Measurements from ENCODE around the gene TMEM232. TPM values are rescaled to one million over a fixed set of nuclear protein-coding genes. Genes with fewer than 3 reads are reported as not detected.

The TMEM232 gene
- total RNA-seq, 1 experiment from 2014 or later = 1.6 TPM

DNA sequence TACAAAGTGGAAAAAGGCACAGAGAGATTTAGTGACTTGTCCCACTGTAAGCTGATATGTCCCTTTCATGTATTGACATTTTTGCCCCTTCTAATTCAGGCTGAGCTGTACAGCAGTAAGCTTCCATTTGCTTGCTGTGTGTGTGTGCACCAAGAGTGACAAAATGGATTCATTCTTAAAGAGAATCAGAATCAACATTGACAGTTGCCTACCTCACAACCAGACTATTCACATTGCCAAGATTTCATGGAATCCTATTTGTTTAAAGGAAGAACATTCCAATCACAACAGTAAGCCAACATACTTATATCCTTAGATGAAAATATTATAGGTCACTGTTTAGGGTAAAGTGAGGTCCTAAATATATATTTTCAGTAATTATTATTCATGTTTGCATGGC is 102.6 kb downstream of the TMEM232 start:
- DNase-seq = no peak

More for the DNA sequence above, 102.6 kb downstream of the TMEM232 start:
- H3T11ph ChIP-seq (ENCODE audit: low read length) = no peak overlapping the region
- peak overlapping the region in 1 of 3 experiments; percentile 55; a peak in 1 of 7 replicates for H3K27ac Mint-ChIP-seq
- H3K4ac ChIP-seq (ENCODE audit: low read depth, low read length) = no peak overlapping the region
- H3K4me3 Mint-ChIP-seq = no peak overlapping the region
- no peaks in the 10 kb centered on the region for H3K79me2 ChIP-seq (ENCODE audit: insufficient read depth, low read length)
- H3K4me2 ChIP-seq (ENCODE audit: insufficient read depth, insufficient read length, low read length) = no peak overlapping the region
- no peak overlapping the region for H3K56ac ChIP-seq (ENCODE audit: insufficient read length, low read depth, low read length)
- H2BK12ac ChIP-seq (ENCODE audit: insufficient read length, low read depth, low read length) = no peak overlapping the region
- H4K20me1 ChIP-seq (ENCODE audit: control insufficient read depth, insufficient read depth, insufficient read length) = no peaks in the 10 kb centered on the region
- H2BK120ac ChIP-seq (ENCODE audit: low read depth, low read length, poor library complexity, severe bottlenecking) = no peak overlapping the region
- no peaks in the 10 kb centered on the region for H3K27me3 Mint-ChIP-seq (ENCODE audit: low read depth)
- H4K5ac ChIP-seq (ENCODE audit: insufficient read length, low read depth, low read length) = no peak overlapping the region
- TF ChIP-seq, protein P1, sequence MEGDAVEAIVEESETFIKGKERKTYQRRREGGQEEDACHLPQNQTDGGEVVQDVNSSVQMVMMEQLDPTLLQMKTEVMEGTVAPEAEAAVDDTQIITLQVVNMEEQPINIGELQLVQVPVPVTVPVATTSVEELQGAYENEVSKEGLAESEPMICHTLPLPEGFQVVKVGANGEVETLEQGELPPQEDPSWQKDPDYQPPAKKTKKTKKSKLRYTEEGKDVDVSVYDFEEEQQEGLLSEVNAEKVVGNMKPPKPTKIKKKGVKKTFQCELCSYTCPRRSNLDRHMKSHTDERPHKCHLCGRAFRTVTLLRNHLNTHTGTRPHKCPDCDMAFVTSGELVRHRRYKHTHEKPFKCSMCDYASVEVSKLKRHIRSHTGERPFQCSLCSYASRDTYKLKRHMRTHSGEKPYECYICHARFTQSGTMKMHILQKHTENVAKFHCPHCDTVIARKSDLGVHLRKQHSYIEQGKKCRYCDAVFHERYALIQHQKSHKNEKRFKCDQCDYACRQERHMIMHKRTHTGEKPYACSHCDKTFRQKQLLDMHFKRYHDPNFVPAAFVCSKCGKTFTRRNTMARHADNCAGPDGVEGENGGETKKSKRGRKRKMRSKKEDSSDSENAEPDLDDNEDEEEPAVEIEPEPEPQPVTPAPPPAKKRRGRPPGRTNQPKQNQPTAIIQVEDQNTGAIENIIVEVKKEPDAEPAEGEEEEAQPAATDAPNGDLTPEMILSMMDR (conservative IDR thresholded peaks at IDR 0.05) = no peak
- H3K27ac ChIP-seq (ENCODE audit: insufficient read length, low read depth, low read length) = no peak overlapping the region
- H3K9me3 Mint-ChIP-seq = no peaks in the 10 kb centered on the region
- H3K27me3 ChIP-seq (ENCODE audit: insufficient read depth, low read length) = no peaks in the 10 kb centered on the region
- H2BK15ac ChIP-seq (ENCODE audit: low read depth, low read length) = no peak overlapping the region
- H3K9ac ChIP-seq (ENCODE audit: extremely low read depth, insufficient read length, low read length) = no peak overlapping the region
- H4K91ac ChIP-seq (ENCODE audit: insufficient read length, low read depth, low read length) = no peak overlapping the region
- H2AFZ ChIP-seq (ENCODE audit: low read length) = no peak overlapping the region
- no peak overlapping the region for H3K23ac ChIP-seq (ENCODE audit: insufficient read length, low read depth, low read length)
- H3K14ac ChIP-seq (ENCODE audit: insufficient read depth, low read length) = no peak overlapping the region
- no peaks in the 10 kb centered on the region for H3K4me1 ChIP-seq (ENCODE audit: insufficient read depth, low read length)
- H3K18ac ChIP-seq (ENCODE audit: insufficient read length, low read depth, low read length) = no peak overlapping the region
- H3K4me1 Mint-ChIP-seq = no peaks in the 10 kb centered on the region
- H2AK5ac ChIP-seq (ENCODE audit: insufficient read length, low read length) = no peak overlapping the region
- no peak overlapping the region for H2BK5ac ChIP-seq (ENCODE audit: insufficient read length, low read length)
- H3K36me3 Mint-ChIP-seq (ENCODE audit: insufficient read depth in 1 of 3, low read depth in 3 of 3) = no peaks in the 10 kb centered on the region
- H4K8ac ChIP-seq (replicated peaks; ENCODE audit: insufficient read length, low read depth, low read length) = no peak overlapping the region
- H3K23me2 ChIP-seq (ENCODE audit: insufficient read length, low read depth, low read length, poor library complexity, severe bottlenecking) = no peaks in the 10 kb centered on the region
- H2BK20ac ChIP-seq (ENCODE audit: low read depth, low read length, poor library complexity, severe bottlenecking) = no peak overlapping the region
- no peaks in the 10 kb centered on the region for H3K9me3 ChIP-seq (ENCODE audit: control insufficient read depth, low read depth, low read length)
- H3K79me1 ChIP-seq (ENCODE audit: insufficient read depth, low read depth, low read length, poor library complexity, severe bottlenecking) = no peaks in the 10 kb centered on the region

Data from H9 (cell line).